ACC112 (cell line): ENCODE data around the gene CA10.

ENCODE experiments used
- H2AFZ ChIP-seq: fragments of 200-600 bp; sonication (generic); one replicate; pipeline ENCODE4 v1.6.0; 2017; ENCODE audit warnings: antibody characterized with exemption, low read length; ENCODE audit not compliant: unreplicated experiment
- H3K27ac ChIP-seq: fragments of 200-600 bp; sonication (generic); 2 replicates; pipeline ENCODE4 v1.5.1; 2014; ENCODE audit warnings: low read depth, mild to moderate bottlenecking, antibody characterized with exemption, low read length, moderate library complexity
- H3K27me3 ChIP-seq: fragments of 200-600 bp; sonication (generic); 2 replicates; pipeline ENCODE4 v1.6.1; 2014; ENCODE audit warnings: mild to moderate bottlenecking, antibody characterized with exemption, low read length, moderate library complexity, mixed read lengths; ENCODE audit not compliant: insufficient read depth
- H3K36me3 ChIP-seq: fragments of 200-600 bp; sonication (generic); 2 replicates; pipeline ENCODE4 v1.6.1; 2016; ENCODE audit warnings: mild to moderate bottlenecking, antibody characterized with exemption, low read length, moderate library complexity, mixed read lengths; ENCODE audit not compliant: insufficient read depth
- H3K4me1 ChIP-seq: fragments of 200-600 bp; sonication (generic); one replicate; pipeline ENCODE4 v1.6.1; 2016; ENCODE audit warnings: low read length, mixed read lengths; ENCODE audit not compliant: insufficient read depth, unreplicated experiment, control insufficient read depth
- H3K4me3 ChIP-seq: fragments of 200-600 bp; sonication (generic); 2 replicates; pipeline ENCODE4 v1.5.1; 2014; ENCODE audit warnings: mild to moderate bottlenecking, low read depth, low read length
- H3K79me2 ChIP-seq: fragments of 200-600 bp; sonication (generic); one replicate; pipeline ENCODE4 v1.6.0; 2016; ENCODE audit warnings: low read length; ENCODE audit not compliant: control insufficient read depth, unreplicated experiment, insufficient read depth

CA10 gene

GRCh38 chr17:51687887-51688286, 470.6 kb downstream of the CA10 start:
- H3K4me1 ChIP-seq: no peaks in the 10 kb centered on the region
- no peaks in the 10 kb centered on the region for H3K79me2 ChIP-seq
- H3K27ac ChIP-seq: no peak overlapping the region
- no peaks in the 10 kb centered on the region for H3K36me3 ChIP-seq
- no peak overlapping the region for H2AFZ ChIP-seq
- no peak overlapping the region for H3K4me3 ChIP-seq
- H3K27me3 ChIP-seq: no peaks in the 10 kb centered on the region

- H3K27ac ChIP-seq: no peak overlapping the region
- no peaks in the 10 kb centered on the region for H3K79me2 ChIP-seq
- H2AFZ ChIP-seq: no peak overlapping the region
- H3K36me3 ChIP-seq: no peaks in the 10 kb centered on the region
- no peaks in the 10 kb centered on the region for H3K4me1 ChIP-seq
- no peak overlapping the region for H3K4me3 ChIP-seq
- no peaks in the 10 kb centered on the region for H3K27me3 ChIP-seq
Observed at GRCh38 chr17:51685287-51685909, 473.1 kb downstream of the CA10 start.

GRCh38 chr17:51684214-51684613, 474.3 kb downstream of the CA10 start:
- no peaks in the 10 kb centered on the region for H3K36me3 ChIP-seq
- H3K27ac ChIP-seq: no peak overlapping the region
- H3K27me3 ChIP-seq: no peaks in the 10 kb centered on the region
- no peak overlapping the region for H3K4me3 ChIP-seq
- H3K4me1 ChIP-seq: no peaks in the 10 kb centered on the region
- no peaks in the 10 kb centered on the region for H3K79me2 ChIP-seq
- no peak overlapping the region for H2AFZ ChIP-seq

GRCh38 chr17:51683291-51683690, 475.2 kb downstream of the CA10 start:
- no peaks in the 10 kb centered on the region for H3K36me3 ChIP-seq
- no peaks in the 10 kb centered on the region for H3K4me1 ChIP-seq
- H3K27me3 ChIP-seq: no peaks in the 10 kb centered on the region
- no peak overlapping the region for H3K4me3 ChIP-seq
- H3K79me2 ChIP-seq: no peaks in the 10 kb centered on the region
- no peak overlapping the region for H3K27ac ChIP-seq
- no peak overlapping the region for H2AFZ ChIP-seq

GRCh38 chr17:51682115-51682514, 476.4 kb downstream of the CA10 start:
- no peak overlapping the region for H2AFZ ChIP-seq
- H3K36me3 ChIP-seq: no peaks in the 10 kb centered on the region
- H3K79me2 ChIP-seq: no peaks in the 10 kb centered on the region
- no peak overlapping the region for H3K4me3 ChIP-seq
- H3K27ac ChIP-seq: no peak overlapping the region
- no peaks in the 10 kb centered on the region for H3K27me3 ChIP-seq
- H3K4me1 ChIP-seq: no peaks in the 10 kb centered on the region

- Histone ChIP-seq H3K4me3 (no peak overlapping the region), H3K27me3 (no peaks in the 10 kb centered on the region), H3K36me3 (no peaks in the 10 kb centered on the region), H3K27ac (no peak overlapping the region), H3K79me2 (no peaks in the 10 kb centered on the region), H2AFZ (no peak overlapping the region), H3K4me1 (no peaks in the 10 kb centered on the region)
Observed at GRCh38 chr17:51677875-51678274, 480.6 kb downstream of the CA10 start.

GRCh38 chr17:51676691-51677487, 481.6 kb downstream of the CA10 start:
- no peaks in the 10 kb centered on the region for H3K27me3 ChIP-seq
- H3K27ac ChIP-seq: no peak overlapping the region
- H3K4me3 ChIP-seq: no peak overlapping the region
- no peaks in the 10 kb centered on the region for H3K36me3 ChIP-seq
- H3K79me2 ChIP-seq: no peaks in the 10 kb centered on the region
- H3K4me1 ChIP-seq: no peaks in the 10 kb centered on the region
- H2AFZ ChIP-seq: no peak overlapping the region

GRCh38 chr17:51674579-51675255, 483.8 kb downstream of the CA10 start:
- H2AFZ ChIP-seq: no peak overlapping the region
- H3K79me2 ChIP-seq: no peaks in the 10 kb centered on the region
- H3K27me3 ChIP-seq: no peaks in the 10 kb centered on the region
- H3K27ac ChIP-seq: no peak overlapping the region
- no peaks in the 10 kb centered on the region for H3K36me3 ChIP-seq
- H3K4me1 ChIP-seq: no peaks in the 10 kb centered on the region
- H3K4me3 ChIP-seq: no peak overlapping the region

- Histone ChIP-seq H3K4me1 (no peaks in the 10 kb centered on the region), H3K4me3 (no peak overlapping the region), H3K27ac (no peak overlapping the region), H3K79me2 (no peaks in the 10 kb centered on the region), H3K36me3 (no peaks in the 10 kb centered on the region), H2AFZ (no peak overlapping the region), H3K27me3 (no peaks in the 10 kb centered on the region)
Observed at GRCh38 chr17:51673070-51673469, 485.4 kb downstream of the CA10 start.

- Histone ChIP-seq H3K27ac (no peak overlapping the region), H3K4me3 (no peak overlapping the region), H3K27me3 (no peaks in the 10 kb centered on the region), H3K36me3 (no peaks in the 10 kb centered on the region), H2AFZ (no peak overlapping the region), H3K79me2 (no peaks in the 10 kb centered on the region), H3K4me1 (no peaks in the 10 kb centered on the region)
Observed at GRCh38 chr17:51672065-51672464, 486.4 kb downstream of the CA10 start.

- H3K27ac ChIP-seq: no peak overlapping the region
- no peaks in the 10 kb centered on the region for H3K27me3 ChIP-seq
- H3K36me3 ChIP-seq: no peaks in the 10 kb centered on the region
- no peaks in the 10 kb centered on the region for H3K79me2 ChIP-seq
- H3K4me1 ChIP-seq: no peaks in the 10 kb centered on the region
- H3K4me3 ChIP-seq: no peak overlapping the region
- H2AFZ ChIP-seq: no peak overlapping the region
Observed at GRCh38 chr17:51670899-51671298, 487.6 kb downstream of the CA10 start.
